COLO829 (cell line): ENCODE measurements around the gene TIMP3.
"Not testable (repeated sequence)": the region's sequence is repeated elsewhere in the genome, so short reads cannot be mapped to it uniquely, and the experiment has no call there.

Experiments
- DNase-seq: peaks from one replicate; pipeline ENCODE4 v3.0.0; 2012; ENCODE audit warnings: low spot score

Gene TIMP3

GRCh38 chr22:32855045-32855756 lies 53.7 kb downstream of the TIMP3 start:
- DNase-seq: no peak

- DNase-seq: no peak
Observed at GRCh38 chr22:32858121-32858703, 56.7 kb downstream of the TIMP3 start.

- no peak for DNase-seq
Observed at GRCh38 chr22:32858957-32859356, 57.5 kb downstream of the TIMP3 start.

GRCh38 chr22:32859743-32860142 lies 58.2 kb downstream of the TIMP3 start:
- DNase-seq: no peak

- DNase-seq: no peak
Observed at GRCh38 chr22:32861330-32861729, 59.8 kb downstream of the TIMP3 start.

- DNase-seq: no peak
Observed at GRCh38 chr22:32862083-32862482, 60.6 kb downstream of the TIMP3 start.

- DNase-seq: no peak
Observed at GRCh38 chr22:32862936-32863661, 61.6 kb downstream of the TIMP3 start.

DNA sequence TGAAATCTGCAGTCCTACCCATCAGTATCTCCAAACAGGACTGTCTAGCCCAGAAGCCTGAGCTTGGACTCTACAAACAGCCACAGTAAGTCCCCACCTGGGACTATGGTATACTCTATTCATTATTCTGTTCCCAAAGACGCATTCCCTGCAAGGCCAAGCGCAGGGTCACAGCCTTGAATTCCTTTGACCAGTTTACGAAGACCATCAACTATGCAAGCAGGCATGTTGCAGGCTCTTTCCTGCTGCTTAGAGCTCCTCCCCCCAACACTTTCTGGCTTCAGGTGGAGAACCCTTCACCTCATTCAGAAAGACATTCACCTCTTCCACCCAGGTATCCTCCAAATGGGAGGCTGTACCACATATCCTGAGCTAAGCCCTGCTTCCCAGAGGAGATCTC lies 62.5 kb downstream of the TIMP3 start:
- DNase-seq: no peak

DNA sequence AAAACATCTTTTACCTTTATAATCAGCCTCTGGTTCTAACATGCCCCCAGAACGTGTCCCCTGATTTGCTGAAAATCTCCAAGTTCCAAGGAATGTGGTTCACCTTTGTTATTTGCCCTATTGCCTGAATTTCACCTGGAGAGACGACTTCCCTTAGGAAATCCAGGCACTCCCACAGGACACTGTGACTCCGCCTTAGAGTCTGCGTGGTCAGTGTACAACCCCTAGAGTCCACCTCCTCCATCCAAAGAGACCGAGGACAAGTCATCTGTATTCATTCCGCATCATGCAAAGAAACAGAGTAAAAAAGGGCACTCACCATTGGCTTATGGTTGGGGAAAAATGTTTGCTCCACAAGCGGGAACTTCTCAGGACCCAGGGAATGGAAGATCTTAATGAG lies 63.1 kb downstream of the TIMP3 start:
- no peak for DNase-seq

GRCh38 chr22:32866953-32867352 lies 65.4 kb downstream of the TIMP3 start:
- no peak for DNase-seq

DNA sequence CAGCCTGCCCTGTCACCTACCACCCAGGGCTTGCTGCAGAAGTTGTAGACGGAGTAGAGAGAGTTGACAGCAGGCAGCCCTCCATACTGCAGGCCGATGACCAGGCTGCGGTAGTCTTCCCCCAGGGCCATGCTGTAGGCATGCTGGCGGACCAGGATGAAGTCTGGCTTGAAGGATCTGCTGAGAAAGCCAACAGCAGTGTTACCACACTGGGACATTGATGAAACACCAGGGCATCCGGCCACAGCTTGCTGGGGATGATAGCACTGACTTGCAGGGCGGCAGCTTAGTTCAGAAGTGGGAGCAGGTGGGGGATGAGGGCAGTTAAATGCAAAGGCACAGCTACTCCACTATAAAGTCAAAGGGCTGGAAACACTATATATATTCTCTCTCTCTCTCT lies 67.4 kb downstream of the TIMP3 start:
- no peak for DNase-seq

DNA sequence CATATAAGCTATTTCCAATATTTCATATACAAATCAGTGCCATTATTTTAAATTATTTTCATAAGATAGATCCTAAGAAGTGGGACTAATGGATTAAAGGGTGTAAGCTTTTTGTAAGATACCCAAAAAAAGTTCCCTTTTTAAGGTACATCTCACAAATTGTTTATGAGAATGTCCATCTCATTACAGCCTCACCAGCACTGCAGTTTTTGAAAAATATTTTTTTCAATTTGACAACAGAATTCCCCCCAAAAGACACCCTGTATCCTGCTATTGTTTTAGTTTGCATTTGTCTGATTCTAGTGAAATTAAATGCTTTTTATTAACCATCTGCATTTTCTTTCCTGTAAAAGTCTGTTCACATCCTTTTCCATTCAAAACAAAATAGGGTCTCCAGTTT lies 69.0 kb downstream of the TIMP3 start:
- DNase-seq: no peak

- DNase-seq: not testable (repeated sequence)
Observed at GRCh38 chr22:32873604-32874003, 72.1 kb downstream of the TIMP3 start.

- no peak for DNase-seq
Observed at GRCh38 chr22:32874385-32874784, 72.9 kb downstream of the TIMP3 start.

DNA sequence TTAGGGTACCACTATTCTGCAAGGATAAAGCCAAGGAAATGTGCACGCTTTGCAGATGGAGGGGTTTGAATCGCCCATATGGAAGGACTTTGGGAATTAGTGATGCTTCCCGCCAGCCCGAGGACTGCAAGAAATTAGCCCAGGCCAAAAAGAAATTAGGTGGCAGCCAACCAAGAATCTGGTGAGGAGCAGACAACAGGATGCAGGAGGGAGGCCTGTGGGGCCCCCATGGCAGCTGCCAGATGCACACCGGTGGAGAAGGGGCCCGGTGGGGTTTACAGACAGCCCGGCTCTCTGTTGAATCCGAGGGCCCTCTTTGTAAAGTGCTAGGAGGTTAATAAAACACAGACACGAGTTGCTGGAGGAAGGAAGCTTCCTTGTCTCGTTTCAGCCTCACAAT lies 73.5 kb downstream of the TIMP3 start:
- no peak for DNase-seq

- no peak for DNase-seq
Observed at GRCh38 chr22:32876516-32876915, 75.0 kb downstream of the TIMP3 start.

GRCh38 chr22:32877196-32877595 lies 75.7 kb downstream of the TIMP3 start:
- no peak for DNase-seq

- no peak for DNase-seq
Observed at GRCh38 chr22:32879550-32879949, 78.0 kb downstream of the TIMP3 start.

- no peak for DNase-seq
Observed at GRCh38 chr22:32880061-32880460, 78.6 kb downstream of the TIMP3 start.

DNA sequence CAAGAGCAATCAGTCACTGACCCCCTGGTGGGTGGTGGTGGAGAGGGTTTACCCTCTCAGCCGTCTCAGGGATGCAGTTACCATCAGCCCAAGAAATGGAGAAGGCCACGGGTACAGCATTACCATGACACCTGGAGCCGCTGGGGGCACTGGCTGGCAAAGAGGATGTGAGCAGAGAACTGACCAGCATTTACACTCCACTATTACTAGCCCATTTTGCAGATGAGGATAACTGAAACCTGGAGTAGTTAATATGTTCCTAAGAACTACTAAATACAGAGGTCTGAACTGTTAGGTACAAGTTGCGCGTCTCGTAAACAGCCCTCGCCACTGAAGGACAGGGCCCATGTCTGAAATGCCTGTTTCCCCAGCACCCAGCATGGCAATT lies 79.0 kb downstream of the TIMP3 start:
- DNase-seq: no peak

DNA sequence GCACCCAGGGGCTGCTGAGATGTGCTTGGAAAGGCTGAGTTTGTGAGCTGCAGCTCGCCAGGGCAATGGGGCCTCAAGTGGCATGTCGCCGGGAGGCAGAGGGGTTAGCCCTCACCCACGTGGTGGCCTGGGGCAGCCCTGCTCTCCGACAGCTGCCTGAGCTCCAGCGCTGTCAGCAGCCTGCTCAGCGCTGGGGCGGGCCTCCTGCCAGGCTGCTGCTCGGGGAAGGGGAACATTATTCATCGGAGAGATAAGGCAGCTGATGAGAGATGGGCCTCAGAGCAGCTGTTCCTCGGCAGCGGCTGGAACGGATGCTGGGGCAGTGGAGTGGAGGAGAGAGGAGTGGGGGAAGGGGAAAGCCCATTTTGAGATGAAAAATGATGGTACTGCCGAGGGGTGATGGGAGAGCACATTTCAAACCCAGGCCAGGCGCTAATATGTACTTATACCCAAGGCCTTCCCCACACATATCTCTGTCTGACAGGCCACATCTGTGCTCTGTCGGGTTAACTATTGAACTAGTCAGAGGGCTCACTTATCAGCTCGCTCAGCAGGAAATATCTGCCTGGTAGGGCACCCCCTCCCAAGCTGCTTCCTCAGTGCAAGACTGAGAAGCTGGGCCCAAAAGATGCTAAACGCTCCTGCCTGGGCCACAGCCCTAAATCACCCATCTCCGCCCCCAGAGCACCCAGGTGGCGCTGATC lies 79.5 kb downstream of the TIMP3 start:
- DNase-seq: no peak

- DNase-seq: no peak
Observed at GRCh38 chr22:32882360-32882755, 80.9 kb downstream of the TIMP3 start.
